ENCODE data around the gene ZSCAN16. TPM values are rescaled to one million over a fixed set of nuclear protein-coding genes. Genes with fewer than 3 reads are reported as not detected.

Gene ZSCAN16
- total RNA-seq, 1 donor from 2014 or later: 6.8 TPM

GRCh38 chr6:28104392-28105244 lies 19.8 kb upstream of the ZSCAN16 start:
- Histone ChIP-seq H3K36me3 (no peaks in the 10 kb centered on the region), H3K9me3 (no peaks in the 10 kb centered on the region), H3K4me3 (peak overlapping the region; percentile 94), H3K4me1 (peaks cover 6% of the 10 kb centered on the region), H3K27me3 (ENCODE audit: low read depth) (peaks cover 6% of the 10 kb centered on the region), H3K27ac (peak overlapping the region; percentile 91)
- peak; percentile 77 for TF ChIP-seq CTCF (IDR thresholded peaks at IDR 0.05)
- ATAC-seq: peak; percentile 100
- intact Hi-C loops (cut with DNase I): no loop called here
- peak; percentile 91 for DNase-seq

GRCh38 chr6:28105245-28105639 lies 19.2 kb upstream of the ZSCAN16 start:
- no peak for DNase-seq
- ATAC-seq: peak; percentile 27 to 43
- no peaks in the 10 kb centered on the region for H3K27me3 ChIP-seq (ENCODE audit: low read depth)
- intact Hi-C loops (cut with DNase I): no loop called here
- no peaks in the 10 kb centered on the region for H3K9me3 ChIP-seq
- no peak for TF ChIP-seq CTCF (IDR thresholded peaks at IDR 0.05)
- peak overlapping the region; percentile 91 for H3K27ac ChIP-seq
- H3K4me3 ChIP-seq: peak overlapping the region; percentile 94
- no peaks in the 10 kb centered on the region for H3K36me3 ChIP-seq
- peaks cover 6% of the 10 kb centered on the region for H3K4me1 ChIP-seq

- DNase-seq: no peak
- no peak for ATAC-seq
- no peaks in the 10 kb centered on the region for H3K9me3 ChIP-seq
- TF ChIP-seq CTCF (IDR thresholded peaks at IDR 0.05): no peak
- no peak overlapping the region for H3K4me3 ChIP-seq
- no peaks in the 10 kb centered on the region for H3K36me3 ChIP-seq
- peaks cover 6% of the 10 kb centered on the region for H3K4me1 ChIP-seq
- intact Hi-C loops (cut with DNase I): no loop called here
- H3K27ac ChIP-seq: no peak overlapping the region
- H3K27me3 ChIP-seq (ENCODE audit: low read depth): no peaks in the 10 kb centered on the region
Measured at GRCh38 chr6:28107506-28107905, 16.9 kb upstream of the ZSCAN16 start.

- H3K36me3 ChIP-seq: peaks cover 20% of the 10 kb centered on the region
- intact Hi-C loops (cut with DNase I): no loop called here
- H3K4me3 ChIP-seq: no peak overlapping the region
- no peak for TF ChIP-seq CTCF (IDR thresholded peaks at IDR 0.05)
- H3K4me1 ChIP-seq: no peaks in the 10 kb centered on the region
- H3K27ac ChIP-seq: no peak overlapping the region
- no peaks in the 10 kb centered on the region for H3K27me3 ChIP-seq (ENCODE audit: low read depth)
- DNase-seq (no peak), ATAC-seq (no peak)
- no peaks in the 10 kb centered on the region for H3K9me3 ChIP-seq
Measured at GRCh38 chr6:28111964-28112363, 12.4 kb upstream of the ZSCAN16 start.

- Histone ChIP-seq H3K4me1 (no peaks in the 10 kb centered on the region), H3K36me3 (peaks cover 56% of the 10 kb centered on the region), H3K27me3 (ENCODE audit: low read depth) (no peaks in the 10 kb centered on the region), H3K9me3 (no peaks in the 10 kb centered on the region), H3K27ac (no peak overlapping the region), H3K4me3 (no peak overlapping the region)
- TF ChIP-seq CTCF (IDR thresholded peaks at IDR 0.05): no peak
- intact Hi-C loops (cut with DNase I): no loop called here
- no peak for DNase-seq
- no peak for ATAC-seq
Measured at GRCh38 chr6:28115799-28116198, 8.6 kb upstream of the ZSCAN16 start.
